Left ventricle myocardium inferior (tissue), 1 donor: ENCODE results near the gene NELFB. TPM values are rescaled to one million over a fixed set of nuclear protein-coding genes. Genes with fewer than 3 reads are reported as not detected.
"Not testable (repeated sequence)": the region's sequence is repeated elsewhere in the genome, so short reads cannot be mapped to it uniquely, and the experiment has no call there.

Source experiments
- DNase-seq: peaks from one replicate; pipeline ENCODE4 v3.0.0-alpha.2; 2020
- H3K27ac ChIP-seq: fragments of 200-600 bp; replicated peaks from 2 replicates; pipeline ENCODE4 v1.8.0; 2021
- H3K27me3 ChIP-seq: fragments of 200-600 bp; 2 replicates; pipeline ENCODE4 v1.8.0; 2021; ENCODE audit warnings: low read depth
- H3K36me3 ChIP-seq: fragments of 200-600 bp; 2 replicates; pipeline ENCODE4 v1.8.0; 2021
- H3K4me1 ChIP-seq: fragments of 200-600 bp; 2 replicates; pipeline ENCODE4 v1.8.0; 2021
- H3K4me3 ChIP-seq: fragments of 200-600 bp; 2 replicates; pipeline ENCODE4 v1.8.0; 2021; ENCODE audit warnings: mild to moderate bottlenecking, moderate library complexity
- H3K9me3 ChIP-seq: fragments of 200-600 bp; replicated peaks from 2 replicates; pipeline ENCODE4 v1.8.0; 2021
- intact Hi-C: fragments of 100-400 bp; cut with micrococcal nuclease; formaldehyde crosslinking; loops from one replicate; pipeline ENCODE4 v1.11.0; 2022
- total RNA-seq: library from RNA; stranded (reverse); fragmentation: NEBNext Ultra II Directional; extraction: Animal tissue kit (Norgen Biotek cat#: 25700); gene quantifications from one replicate; pipeline ENCODE4 v1.2.1, GENCODE V29; 2021
- TF ChIP-seq, protein P1 (sequence below): fragments of 200-600 bp; IDR thresholded peaks from 2 replicates; pipeline ENCODE4 v1.8.0; 2021; ENCODE audit warnings: antibody characterized with exemption, mild to moderate bottlenecking, borderline replicate concordance
- donor health status: DM: no; HTN: yes; CAD: no; lungs with severe emphysema.

The NELFB gene
- total RNA-seq, 1 donor from 2014 or later = 35.2 TPM

DNA sequence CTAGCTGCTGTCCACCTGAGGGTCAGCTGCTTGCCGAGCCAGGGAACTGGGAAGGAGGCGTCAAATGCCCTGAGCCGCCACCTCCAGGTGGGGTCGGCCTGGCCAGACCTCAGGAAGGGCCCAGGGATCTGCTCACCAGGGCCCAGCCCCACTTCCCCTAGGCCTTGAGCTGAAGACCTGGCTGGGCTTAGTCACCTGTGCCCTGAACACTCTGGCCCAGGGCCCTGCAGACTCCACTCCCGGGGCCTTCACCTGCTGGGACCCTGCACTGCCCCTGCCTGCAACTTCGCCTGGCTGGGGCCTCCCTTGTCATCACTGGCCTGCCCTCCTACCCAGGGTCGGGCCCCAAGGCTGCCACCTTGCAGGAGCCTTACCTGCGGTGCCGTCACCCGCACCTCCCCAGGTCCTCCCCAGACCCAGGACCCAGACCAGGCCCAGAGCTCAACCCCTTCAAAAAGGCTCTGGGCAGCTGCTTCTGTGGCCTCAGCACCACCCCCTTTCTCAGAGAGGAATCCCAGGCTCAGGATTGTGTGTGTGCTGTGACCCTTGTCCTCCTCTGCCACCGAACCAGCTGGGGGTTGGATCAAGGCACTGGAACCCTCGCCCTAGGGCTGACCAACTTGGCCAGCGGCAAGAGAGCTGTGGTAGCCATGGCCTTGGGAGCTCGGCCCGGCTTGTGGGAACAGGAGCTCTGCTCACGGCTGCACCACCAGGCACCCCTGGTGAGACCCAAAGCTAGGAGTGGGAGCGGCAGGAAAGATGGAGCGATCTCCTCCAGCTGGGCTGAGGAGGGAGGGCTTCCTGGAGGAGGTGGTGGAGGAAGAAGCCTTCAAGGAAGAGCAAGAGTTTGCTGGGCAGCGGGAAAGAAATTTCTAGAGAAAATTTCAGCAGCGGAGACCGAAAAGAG, 1.2 kb upstream of the NELFB start:
- Histone ChIP-seq H3K4me3 (peak overlapping the region; percentile 93), H3K27me3 (no peaks in the 10 kb centered on the region), H3K27ac (peak overlapping the region; percentile 93), H3K9me3 (no peaks in the 10 kb centered on the region), H3K4me1 (peaks cover 58% of the 10 kb centered on the region), H3K36me3 (peaks cover 28% of the 10 kb centered on the region)
- TF ChIP-seq, protein P1, sequence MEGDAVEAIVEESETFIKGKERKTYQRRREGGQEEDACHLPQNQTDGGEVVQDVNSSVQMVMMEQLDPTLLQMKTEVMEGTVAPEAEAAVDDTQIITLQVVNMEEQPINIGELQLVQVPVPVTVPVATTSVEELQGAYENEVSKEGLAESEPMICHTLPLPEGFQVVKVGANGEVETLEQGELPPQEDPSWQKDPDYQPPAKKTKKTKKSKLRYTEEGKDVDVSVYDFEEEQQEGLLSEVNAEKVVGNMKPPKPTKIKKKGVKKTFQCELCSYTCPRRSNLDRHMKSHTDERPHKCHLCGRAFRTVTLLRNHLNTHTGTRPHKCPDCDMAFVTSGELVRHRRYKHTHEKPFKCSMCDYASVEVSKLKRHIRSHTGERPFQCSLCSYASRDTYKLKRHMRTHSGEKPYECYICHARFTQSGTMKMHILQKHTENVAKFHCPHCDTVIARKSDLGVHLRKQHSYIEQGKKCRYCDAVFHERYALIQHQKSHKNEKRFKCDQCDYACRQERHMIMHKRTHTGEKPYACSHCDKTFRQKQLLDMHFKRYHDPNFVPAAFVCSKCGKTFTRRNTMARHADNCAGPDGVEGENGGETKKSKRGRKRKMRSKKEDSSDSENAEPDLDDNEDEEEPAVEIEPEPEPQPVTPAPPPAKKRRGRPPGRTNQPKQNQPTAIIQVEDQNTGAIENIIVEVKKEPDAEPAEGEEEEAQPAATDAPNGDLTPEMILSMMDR = no peak
- intact Hi-C loops = no loop called here
- DNase-seq = no peak

DNA sequence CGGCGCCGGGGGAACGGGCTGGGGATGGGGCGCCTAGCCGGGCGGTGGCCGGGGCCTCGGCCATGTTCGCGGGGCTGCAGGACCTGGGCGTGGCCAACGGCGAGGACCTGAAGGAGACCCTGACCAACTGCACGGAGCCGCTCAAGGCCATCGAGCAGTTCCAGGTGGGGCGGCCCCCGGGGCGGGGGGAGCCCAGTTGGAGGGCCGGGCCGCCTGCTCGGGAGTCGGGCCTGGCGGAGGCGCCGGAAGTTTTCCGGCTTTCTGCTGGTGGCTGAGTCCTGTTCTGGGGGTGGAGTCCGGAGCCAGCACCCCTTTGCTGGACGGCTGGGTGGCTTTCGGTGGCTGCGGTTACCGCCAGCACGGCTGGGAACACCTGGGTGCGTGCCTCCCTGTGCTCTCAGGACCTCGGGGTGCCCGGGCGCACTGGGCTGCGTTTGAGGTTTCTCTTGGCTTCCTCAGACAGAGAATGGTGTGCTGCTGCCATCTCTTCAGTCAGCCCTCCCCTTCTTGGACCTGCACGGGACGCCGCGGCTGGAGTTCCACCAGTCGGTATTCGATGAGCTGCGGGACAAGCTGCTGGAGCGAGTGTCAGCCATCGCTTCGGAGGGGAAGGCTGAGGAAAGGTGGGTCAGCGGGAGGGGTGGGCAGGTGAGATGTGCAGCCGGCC, 454 bp downstream of the NELFB start:
- Histone ChIP-seq H3K27ac (peak overlapping the region; percentile 93), H3K4me3 (peak overlapping the region; percentile 93), H3K9me3 (no peaks in the 10 kb centered on the region), H3K4me1 (peaks cover 47% of the 10 kb centered on the region), H3K27me3 (no peaks in the 10 kb centered on the region), H3K36me3 (peaks cover 33% of the 10 kb centered on the region)
- intact Hi-C loops = no loop called here
- TF ChIP-seq, protein P1 = no peak
- peak; percentile 46 for DNase-seq

DNA sequence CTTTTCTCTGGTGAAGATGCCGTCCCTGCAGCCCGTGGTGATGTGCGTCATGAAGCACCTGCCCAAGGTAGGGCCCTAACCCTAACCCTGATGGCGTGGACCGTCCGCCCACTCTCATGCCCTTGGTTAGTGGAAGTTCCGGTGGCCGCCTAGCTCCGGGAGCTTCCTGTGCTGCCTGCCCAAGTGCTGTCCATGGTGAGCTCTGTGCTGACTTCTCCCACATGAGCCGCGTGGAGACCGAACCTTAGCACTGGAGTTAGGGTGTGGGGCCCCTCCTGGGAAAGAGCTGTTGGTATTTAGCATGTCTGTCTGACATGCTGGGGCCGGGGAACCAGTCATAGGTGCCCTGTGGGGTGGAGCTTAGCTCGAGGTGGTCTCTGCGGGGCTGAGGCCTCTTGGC, 1.2 kb downstream of the NELFB start:
- TF ChIP-seq, protein P1 = no peak
- peaks cover 33% of the 10 kb centered on the region for H3K36me3 ChIP-seq
- H3K4me1 ChIP-seq = peaks cover 41% of the 10 kb centered on the region
- no peak for DNase-seq
- H3K4me3 ChIP-seq = peak overlapping the region; percentile 93
- no peaks in the 10 kb centered on the region for H3K9me3 ChIP-seq
- intact Hi-C loops = no loop called here
- no peak overlapping the region for H3K27ac ChIP-seq
- no peaks in the 10 kb centered on the region for H3K27me3 ChIP-seq

DNA sequence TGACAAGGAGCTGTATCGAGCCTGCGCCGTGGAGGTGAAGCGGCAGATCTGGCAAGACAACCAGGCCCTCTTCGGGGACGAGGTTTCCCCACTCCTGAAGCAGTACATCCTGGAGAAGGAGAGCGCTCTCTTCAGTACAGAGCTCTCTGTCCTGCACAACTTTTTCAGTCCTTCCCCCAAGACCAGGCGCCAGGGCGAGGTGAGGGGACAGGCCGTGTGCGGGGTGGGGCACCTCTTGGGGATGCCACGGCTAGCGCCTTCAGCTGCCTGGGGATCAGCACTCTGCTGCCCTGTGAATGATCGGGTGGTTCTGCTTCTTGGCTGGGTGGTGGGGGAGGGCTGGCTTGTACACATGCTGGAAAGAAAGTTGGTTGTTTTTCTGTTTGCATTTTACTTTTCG, 1.7 kb downstream of the NELFB start:
- Histone ChIP-seq H3K9me3 (no peaks in the 10 kb centered on the region), H3K4me1 (peaks cover 43% of the 10 kb centered on the region), H3K36me3 (peaks cover 33% of the 10 kb centered on the region), H3K27me3 (no peaks in the 10 kb centered on the region), H3K4me3 (peak overlapping the region; percentile 93), H3K27ac (no peak overlapping the region)
- no peak for DNase-seq
- intact Hi-C loops = no loop called here
- TF ChIP-seq, protein P1 = no peak

DNA sequence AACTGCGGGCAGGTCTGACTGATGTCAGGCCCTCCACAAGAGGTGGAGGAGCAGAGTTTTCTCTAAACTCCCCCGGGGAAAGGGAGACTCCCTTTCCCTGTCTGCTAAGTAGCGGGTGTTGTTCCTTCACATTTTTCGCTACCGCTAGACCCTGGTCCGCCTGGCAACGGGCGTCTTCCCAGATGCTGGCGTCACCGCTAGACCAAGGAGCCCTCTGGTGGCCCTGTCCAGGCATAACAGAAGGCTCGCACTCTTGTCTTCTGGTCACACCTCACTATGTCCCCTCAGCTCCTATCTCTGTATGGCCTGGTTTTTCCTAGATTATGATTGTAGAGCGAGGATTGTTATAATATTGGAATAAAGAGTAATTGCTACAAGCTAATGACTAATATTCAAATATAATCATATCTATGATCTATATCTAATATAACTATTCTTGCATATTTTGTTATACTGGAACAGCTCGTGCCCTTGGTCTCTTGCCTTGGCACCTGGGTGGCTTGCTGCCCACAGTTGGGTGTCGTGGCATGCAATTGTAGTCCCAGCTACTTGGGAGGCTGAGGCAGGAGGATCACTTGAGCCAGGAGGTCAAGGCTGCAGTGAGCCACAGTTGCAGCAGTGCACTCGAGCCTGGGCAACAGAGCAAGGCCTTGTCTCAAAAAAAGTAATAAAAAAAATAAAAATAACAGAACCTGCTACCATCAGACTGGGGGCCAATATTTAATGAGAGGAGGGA, 7.2 kb downstream of the NELFB start:
- H3K9me3 ChIP-seq, H3K27ac ChIP-seq, H3K27me3 ChIP-seq, H3K4me3 ChIP-seq, DNase-seq, intact Hi-C loops: not testable (repeated sequence)
- TF ChIP-seq, protein P1 = peak; percentile 70
- Histone ChIP-seq H3K36me3 (peaks cover 63% of the 10 kb centered on the region), H3K4me1 (peaks cover 29% of the 10 kb centered on the region)
